AG09319 (cell line): ENCODE measurements around the gene PAPPA.

Source experiments
- DNase-seq: peaks from one replicate; pipeline ENCODE4 v3.0.0-alpha.2; 2010; ENCODE audit warnings: low read depth; ENCODE audit errors: extremely low read depth
- CTCF ChIP-seq: IDR thresholded peaks from 2 replicates; pipeline ENCODE4 v1.5.1; 2011; ENCODE audit warnings: low read depth, mild to moderate bottlenecking, inconsistent platforms, low read length, moderate library complexity

The PAPPA gene

GRCh38 chr9:116247791-116248374 lies 94.3 kb downstream of the PAPPA start:
- no peak for DNase-seq
- TF ChIP-seq CTCF = no peak

GRCh38 chr9:116250891-116251290 lies 97.3 kb downstream of the PAPPA start:
- no peak for TF ChIP-seq CTCF
- no peak for DNase-seq

GRCh38 chr9:116251366-116251765 lies 97.8 kb downstream of the PAPPA start:
- no peak for DNase-seq
- TF ChIP-seq CTCF = no peak

GRCh38 chr9:116260531-116260930 lies 106.9 kb downstream of the PAPPA start:
- TF ChIP-seq CTCF = no peak

GRCh38 chr9:116262448-116262847 lies 108.9 kb downstream of the PAPPA start:
- DNase-seq = no peak
- TF ChIP-seq CTCF = no peak

More at GRCh38 chr9:116260531-116260930, 106.9 kb downstream of the PAPPA start:
- DNase-seq = no peak

GRCh38 chr9:116264361-116264760 lies 110.8 kb downstream of the PAPPA start:
- no peak for DNase-seq
- TF ChIP-seq CTCF = no peak

GRCh38 chr9:116267021-116267420 lies 113.4 kb downstream of the PAPPA start:
- TF ChIP-seq CTCF = no peak
- DNase-seq = no peak
